ENCODE measurements around the gene MEX3D. TPM values are rescaled to one million over a fixed set of nuclear protein-coding genes. Genes with fewer than 3 reads are reported as not detected.

Gene MEX3D
- total RNA-seq, 5 donors from 2014 or later (not counting 1 experiment from before 2014, with no cell fraction given) = 2.1 to 7.7 (median 6.2) TPM

- no peaks in the 10 kb centered on the region for H3K27me3 Mint-ChIP-seq
- H3K4me1 Mint-ChIP-seq = peaks cover 31 to 52% (median 45%) of the 10 kb centered on the region in 3 donors
- H3K27ac Mint-ChIP-seq = peak overlapping the region; percentile 84 to 93
- H3K36me3 ChIP-seq (ENCODE audit: control insufficient read depth in 2 of 2, extremely low read depth in 1 of 2, insufficient read depth in 1 of 2, low read length in 1 of 2) = peaks cover 9 to 17% of the 10 kb centered on the region in 2 donors
- no peaks in the 10 kb centered on the region for H3K9me3 Mint-ChIP-seq
- peaks cover 19 to 73% of the 10 kb centered on the region in 2 experiments for H3K4me1 ChIP-seq (ENCODE audit: control insufficient read depth in 1 of 2, extremely low read depth in 1 of 2, insufficient read depth in 2 of 2, low read length in 2 of 2)
- H3K4me3 Mint-ChIP-seq = peak overlapping the region; percentile 73 to 77 (median 76)
- H3K27me3 ChIP-seq (replicated peaks in 1 of 2; ENCODE audit: control insufficient read depth in 2 of 2, extremely low read depth in 1 of 2, insufficient read depth in 2 of 2, low read length in 1 of 2) = no peaks in the 10 kb centered on the region
- WGBS (ENCODE audit: insufficient coverage) = 27% methylated on average over 19 of the region's 23 CpGs
- H3K27ac ChIP-seq (ENCODE audit: low read length) = peak overlapping the region; percentile 77
- peak overlapping the region; percentile 56 to 58 for H3K4me3 ChIP-seq (ENCODE audit: control insufficient read depth in 1 of 2, extremely low read depth in 1 of 2, low read length in 1 of 2)
- ATAC-seq (replicated peaks in 1 of 4) = peak in 2 of 4 experiments; percentile 13 to 14
- CTCF ChIA-PET = interaction anchor here (0.5 to 2.4 kb wide), 3 partner anchors 64 to 289 kb away, joined by 4 to 6 read pairs (median 5); no protein-coding TSS in a partner anchor
- H3K9me3 ChIP-seq = no peaks in the 10 kb centered on the region
- H3K36me3 Mint-ChIP-seq = peaks cover 11% of the 10 kb centered on the region
- DNase-seq = peak in 27 of 35 experiments; percentile 17 to 62 (median 28)
- POLR2A ChIA-PET = interaction anchor here in 1 of 2 donors (0.7 kb wide), 1 partner anchor 380 kb away, joined by 3 read pairs; no protein-coding TSS in a partner anchor
Observed at GRCh38 chr19:1608359-1609102, 40.4 kb upstream of the MEX3D start.

GRCh38 chr19:1606138-1606651 lies 38.1 kb upstream of the MEX3D start:
- peak overlapping the region; percentile 76 for H3K27ac ChIP-seq (ENCODE audit: low read length)
- DNase-seq (no peak), ATAC-seq (replicated peaks in 1 of 4) (no peak)
- H3K27me3 Mint-ChIP-seq = no peaks in the 10 kb centered on the region
- peaks cover 38 to 64% (median 58%) of the 10 kb centered on the region in 3 donors for H3K4me1 Mint-ChIP-seq
- no peaks in the 10 kb centered on the region for H3K9me3 Mint-ChIP-seq
- no peaks in the 10 kb centered on the region for H3K27me3 ChIP-seq (replicated peaks in 1 of 2; ENCODE audit: control insufficient read depth in 2 of 2, extremely low read depth in 1 of 2, insufficient read depth in 2 of 2, low read length in 1 of 2)
- H3K4me3 Mint-ChIP-seq = peak overlapping the region; percentile 92 to 97 (median 93)
- peak overlapping the region; percentile 99 to 100 for H3K27ac Mint-ChIP-seq
- ChIA-PET CTCF (interaction anchor here in 1 of 2 donors (1.2 to 2.9 kb wide), 3 partner anchors 13 to 66 kb away, joined by 3 to 9 read pairs (median 5); partner anchors contain the start of gene MBD3), POLR2A (interaction anchor here in 1 of 2 donors (0.6 kb wide), 1 partner anchor 13 kb away, joined by 4 read pairs; no protein-coding TSS in a partner anchor)
- H3K4me3 ChIP-seq (ENCODE audit: control insufficient read depth in 1 of 2, extremely low read depth in 1 of 2, low read length in 1 of 2) = peak overlapping the region; percentile 88 to 99
- H3K9me3 ChIP-seq = no peaks in the 10 kb centered on the region
- H3K4me1 ChIP-seq (ENCODE audit: control insufficient read depth in 1 of 2, extremely low read depth in 1 of 2, insufficient read depth in 2 of 2, low read length in 2 of 2) = peaks cover 21 to 77% of the 10 kb centered on the region in 2 experiments
- H3K36me3 ChIP-seq (ENCODE audit: control insufficient read depth in 2 of 2, extremely low read depth in 1 of 2, insufficient read depth in 1 of 2, low read length in 1 of 2) = peaks cover 0 to 4% of the 10 kb centered on the region in 2 donors
- H3K36me3 Mint-ChIP-seq = peaks cover 4% of the 10 kb centered on the region
- WGBS (ENCODE audit: insufficient coverage) = 37% methylated on average over 14 of the region's 16 CpGs

GRCh38 chr19:1605236-1606137 lies 37.4 kb upstream of the MEX3D start, which contains the start of gene UQCR11:
UQCR11 (minus strand) TSS chr19:1605462; CDS start chr19:1605409, 53 bp downstream.
- DNase-seq (peak; percentile 82 to 95 (median 88)), ATAC-seq (replicated peaks in 1 of 4) (peak; percentile 84 to 85 (median 85))
- Mint-ChIP-seq H3K36me3 (peaks cover 3% of the 10 kb centered on the region), H3K27me3 (no peaks in the 10 kb centered on the region), H3K4me3 (peak within 1 kb of the TSS; percentile 92 to 97 (median 93)), H3K9me3 (no peaks in the 10 kb centered on the region), H3K27ac (peak within 1 kb of the TSS; percentile 99 to 100), H3K4me1 (peaks cover 38 to 58% (median 55%) of the 10 kb centered on the region in 3 donors)
- Histone ChIP-seq H3K9me3 (no peaks in the 10 kb centered on the region), H3K27me3 (replicated peaks in 1 of 2; ENCODE audit: control insufficient read depth in 2 of 2, extremely low read depth in 1 of 2, insufficient read depth in 2 of 2, low read length in 1 of 2) (no peaks in the 10 kb centered on the region), H3K4me3 (ENCODE audit: control insufficient read depth in 1 of 2, extremely low read depth in 1 of 2, low read length in 1 of 2) (peak within 1 kb of the TSS; percentile 88 to 99), H3K4me1 (ENCODE audit: control insufficient read depth in 1 of 2, extremely low read depth in 1 of 2, insufficient read depth in 2 of 2, low read length in 2 of 2) (peaks cover 21 to 76% of the 10 kb centered on the region in 2 experiments), H3K27ac (ENCODE audit: low read length) (peak within 1 kb of the TSS; percentile 80), H3K36me3 (ENCODE audit: control insufficient read depth in 2 of 2, extremely low read depth in 1 of 2, insufficient read depth in 1 of 2, low read length in 1 of 2) (peaks cover 0 to 4% of the 10 kb centered on the region in 2 donors)
- POLR2A ChIA-PET = no interaction called here
- CTCF ChIA-PET = interaction anchor here (0.6 to 2.9 kb wide), 4 partner anchors 12 to 187 kb away, joined by 3 to 9 read pairs (median 5); partner anchors contain the start of gene MBD3 (in 1 of the 2)
- under 1% methylated on average over 79 of the region's 79 CpGs for WGBS (ENCODE audit: insufficient coverage)

GRCh38 chr19:1602091-1602707 lies 34.1 kb upstream of the MEX3D start:
- H3K4me3 Mint-ChIP-seq = peak overlapping the region in 2 of 3 donors; percentile 36 to 69
- H3K9me3 ChIP-seq = no peaks in the 10 kb centered on the region
- peaks cover 9 to 52% of the 10 kb centered on the region in 2 experiments for H3K4me1 ChIP-seq (ENCODE audit: control insufficient read depth in 1 of 2, extremely low read depth in 1 of 2, insufficient read depth in 2 of 2, low read length in 2 of 2)
- peaks cover 9% of the 10 kb centered on the region for H3K36me3 Mint-ChIP-seq
- ChIA-PET POLR2A (no interaction called here), CTCF (no interaction called here)
- H3K27me3 Mint-ChIP-seq = no peaks in the 10 kb centered on the region
- H3K4me3 ChIP-seq (ENCODE audit: control insufficient read depth in 1 of 2, extremely low read depth in 1 of 2, low read length in 1 of 2) = no peak overlapping the region
- WGBS (ENCODE audit: insufficient coverage) = 97% methylated on average over 6 of the region's 21 CpGs
- DNase-seq = no peak
- no peaks in the 10 kb centered on the region for H3K9me3 Mint-ChIP-seq
- H3K27me3 ChIP-seq (replicated peaks in 1 of 2; ENCODE audit: control insufficient read depth in 2 of 2, extremely low read depth in 1 of 2, insufficient read depth in 2 of 2, low read length in 1 of 2) = no peaks in the 10 kb centered on the region
- H3K27ac ChIP-seq (ENCODE audit: low read length) = no peak overlapping the region
- H3K4me1 Mint-ChIP-seq = peaks cover 23 to 37% (median 35%) of the 10 kb centered on the region in 3 donors
- H3K27ac Mint-ChIP-seq = peak overlapping the region in 1 of 2 donors; percentile 55
- H3K36me3 ChIP-seq (ENCODE audit: control insufficient read depth in 2 of 2, extremely low read depth in 1 of 2, insufficient read depth in 1 of 2, low read length in 1 of 2) = peaks cover 16 to 32% of the 10 kb centered on the region in 2 donors
- ATAC-seq (replicated peaks in 1 of 4) = no peak

GRCh38 chr19:1601613-1602064 lies 33.5 kb upstream of the MEX3D start:
- WGBS (ENCODE audit: insufficient coverage) = 94% methylated on average over 12 of the region's 14 CpGs
- Histone ChIP-seq H3K27ac (ENCODE audit: low read length) (no peak overlapping the region), H3K36me3 (ENCODE audit: control insufficient read depth in 2 of 2, extremely low read depth in 1 of 2, insufficient read depth in 1 of 2, low read length in 1 of 2) (peaks cover 16 to 38% of the 10 kb centered on the region in 2 donors), H3K4me1 (ENCODE audit: control insufficient read depth in 1 of 2, extremely low read depth in 1 of 2, insufficient read depth in 2 of 2, low read length in 2 of 2) (peaks cover 9 to 47% of the 10 kb centered on the region in 2 experiments), H3K27me3 (replicated peaks in 1 of 2; ENCODE audit: control insufficient read depth in 2 of 2, extremely low read depth in 1 of 2, insufficient read depth in 2 of 2, low read length in 1 of 2) (no peaks in the 10 kb centered on the region), H3K9me3 (no peaks in the 10 kb centered on the region), H3K4me3 (ENCODE audit: control insufficient read depth in 1 of 2, extremely low read depth in 1 of 2, low read length in 1 of 2) (no peak overlapping the region)
- peak overlapping the region in 1 of 2 donors; percentile 55 for H3K27ac Mint-ChIP-seq
- CTCF ChIA-PET = no interaction called here
- H3K36me3 Mint-ChIP-seq = peaks cover 9% of the 10 kb centered on the region
- POLR2A ChIA-PET = interaction anchor here in 1 of 2 donors (0.5 kb wide), 1 partner anchor 9 kb away, joined by 3 read pairs; no protein-coding TSS in a partner anchor
- no peaks in the 10 kb centered on the region for H3K27me3 Mint-ChIP-seq
- DNase-seq = no peak
- H3K4me1 Mint-ChIP-seq = peaks cover 23 to 35% (median 32%) of the 10 kb centered on the region in 3 donors
- no peak for ATAC-seq (replicated peaks in 1 of 4)
- no peaks in the 10 kb centered on the region for H3K9me3 Mint-ChIP-seq
- H3K4me3 Mint-ChIP-seq = peak overlapping the region in 1 of 3 donors; percentile 25

Data from T-cell (primary cell).